Natural killer cell (primary cell): ENCODE data around the gene TRAF3IP1. TPM values are rescaled to one million over a fixed set of nuclear protein-coding genes. Genes with fewer than 3 reads are reported as not detected.

Source experiments
- ATAC-seq, 3 donors: fragments of 150-1000 bp in 2 of 3; fragments of 200-7000 bp in 1 of 3; cut with Tn5 transposase; 1 replicate in 1 of 3; 2 replicates in 2 of 3; pipeline ENCODE4 v1.10.0; 2021; ENCODE audit warnings: mild to moderate bottlenecking in 2 of 3, moderate library complexity in 2 of 3
- DNase-seq, 2 donors: peaks; one replicate each; pipeline versions ENCODE4 v3.0.0 to v3.0.0-alpha.2; 2013 to 2021; ENCODE audit warnings: mixed read lengths in 1 of 2
- H3K27ac ChIP-seq: one replicate; pipeline ENCODE4 v1.5.1; 2013; ENCODE audit warnings: mild to moderate bottlenecking, low read length
- H3K27me3 ChIP-seq: one replicate; pipeline ENCODE4 v1.6.1; 2013; ENCODE audit warnings: low read length; ENCODE audit not compliant: control insufficient read depth, insufficient read depth
- H3K36me3 ChIP-seq: one replicate; pipeline ENCODE4 v1.6.1; 2013; ENCODE audit warnings: low read length; ENCODE audit not compliant: control insufficient read depth, insufficient read depth
- H3K4me1 ChIP-seq: one replicate; pipeline ENCODE4 v1.6.1; 2013; ENCODE audit warnings: low read length; ENCODE audit not compliant: control insufficient read depth, insufficient read depth
- H3K4me3 ChIP-seq: one replicate; pipeline ENCODE4 v1.5.1; 2013; ENCODE audit warnings: low read length
- H3K9me3 ChIP-seq: one replicate; pipeline ENCODE4 v1.6.1; 2013; ENCODE audit warnings: low read length; ENCODE audit not compliant: control insufficient read depth, insufficient read depth
- H3K27ac Mint-ChIP-seq, 2 donors: one replicate each; pipeline ENCODE4 v1.8.0; 2022; ENCODE audit warnings: mild to moderate bottlenecking in 2 of 2, mixed read lengths in 2 of 2, moderate library complexity in 1 of 2
- H3K27me3 Mint-ChIP-seq, 2 donors: one replicate each; pipeline ENCODE4 v1.8.0; 2022; ENCODE audit warnings: low read depth in 2 of 2, mixed read lengths in 2 of 2
- H3K36me3 Mint-ChIP-seq: one replicate; pipeline ENCODE4 v1.8.0; 2022; ENCODE audit warnings: mixed read lengths
- H3K4me1 Mint-ChIP-seq, 2 donors: one replicate each; pipeline ENCODE4 v1.8.0; 2022; ENCODE audit warnings: mixed read lengths in 2 of 2
- H3K4me3 Mint-ChIP-seq: one replicate; pipeline ENCODE4 v1.8.0; 2022; ENCODE audit warnings: mild to moderate bottlenecking, moderate library complexity, mixed read lengths
- H3K9me3 Mint-ChIP-seq, 2 donors: one replicate each; pipeline ENCODE4 v1.8.0; 2022; ENCODE audit warnings: mixed read lengths in 2 of 2
- CTCF ChIP-seq: fragments of 200-600 bp; IDR thresholded peaks from one replicate; pipeline ENCODE4 v1.8.0; 2022; ENCODE audit warnings: antibody characterized with exemption
- WGBS: methylation state at CpG from one replicate; pipeline ENCODE4 v1.1.7; 2013; ENCODE audit warnings: missing lambda C conversion rate; ENCODE audit not compliant: insufficient coverage; 5-methylcytosine and 5-hydroxymethylcytosine counted together
- intact Hi-C: fragments of 100-400 bp; cut with micrococcal nuclease; formaldehyde crosslinking; loops from one replicate; pipeline ENCODE4 v1.14.2; 2022
- total RNA-seq, 4 donors: library from RNA; stranded (reverse); fragments of 120-200 nt in 1 of 4; gene quantifications; one replicate each; pipeline versions ENCODE4 v1.2.3 to v1.2.4, GENCODE V29; 2013 to 2022

Gene TRAF3IP1
- total RNA-seq, 3 donors from 2014 or later (not counting 1 experiment from before 2014, with no cell fraction given): 9.7 to 11.9 (median 11.3) TPM

- no peak for TF ChIP-seq CTCF
- WGBS: 96% methylated on average over 5 of the region's 6 CpGs
- ATAC-seq: no peak
These were observed 78.3 kb downstream of the TRAF3IP1 start for GRCh38 chr2:238398577-238398976.

GRCh38 chr2:238399094-238399493 lies 78.8 kb downstream of the TRAF3IP1 start:
- H3K27me3 ChIP-seq: no peaks in the 10 kb centered on the region
- H3K4me3 ChIP-seq: no peak overlapping the region
- Mint-ChIP-seq H3K9me3 (no peaks in the 10 kb centered on the region), H3K4me1 (no peaks in the 10 kb centered on the region), H3K36me3 (no peaks in the 10 kb centered on the region), H3K27me3 (no peaks in the 10 kb centered on the region), H3K4me3 (no peak overlapping the region), H3K27ac (no peak overlapping the region)
- intact Hi-C loops: no loop called here
- WGBS: 86% methylated on average over 2 of the region's 2 CpGs
- H3K4me1 ChIP-seq: no peaks in the 10 kb centered on the region
- H3K27ac ChIP-seq: no peak overlapping the region
- DNase-seq: no peak
- H3K36me3 ChIP-seq: no peaks in the 10 kb centered on the region
- no peak for ATAC-seq
- no peaks in the 10 kb centered on the region for H3K9me3 ChIP-seq
- no peak for TF ChIP-seq CTCF

More at GRCh38 chr2:238398577-238398976, 78.3 kb downstream of the TRAF3IP1 start:
- Mint-ChIP-seq H3K9me3 (no peaks in the 10 kb centered on the region), H3K4me3 (no peak overlapping the region), H3K27me3 (no peaks in the 10 kb centered on the region), H3K4me1 (no peaks in the 10 kb centered on the region), H3K36me3 (no peaks in the 10 kb centered on the region), H3K27ac (no peak overlapping the region)
- Histone ChIP-seq H3K4me3 (no peak overlapping the region), H3K27me3 (no peaks in the 10 kb centered on the region), H3K9me3 (no peaks in the 10 kb centered on the region), H3K27ac (no peak overlapping the region), H3K4me1 (no peaks in the 10 kb centered on the region), H3K36me3 (no peaks in the 10 kb centered on the region)
- DNase-seq: no peak
- intact Hi-C loops: no loop called here

GRCh38 chr2:238401551-238401950 lies 81.2 kb downstream of the TRAF3IP1 start:
- H3K4me3 ChIP-seq: no peak overlapping the region
- intact Hi-C loops: no loop called here
- Mint-ChIP-seq H3K27me3 (no peaks in the 10 kb centered on the region), H3K4me1 (peaks cover 13 to 22% of the 10 kb centered on the region in 2 donors), H3K27ac (no peak overlapping the region), H3K4me3 (no peak overlapping the region), H3K9me3 (no peaks in the 10 kb centered on the region), H3K36me3 (no peaks in the 10 kb centered on the region)
- H3K27me3 ChIP-seq: no peaks in the 10 kb centered on the region
- WGBS: 93% methylated on average over 8 of the region's 8 CpGs
- DNase-seq (no peak), ATAC-seq (no peak)
- no peaks in the 10 kb centered on the region for H3K36me3 ChIP-seq
- peaks cover 22% of the 10 kb centered on the region for H3K4me1 ChIP-seq
- H3K27ac ChIP-seq: no peak overlapping the region
- TF ChIP-seq CTCF: no peak
- H3K9me3 ChIP-seq: no peaks in the 10 kb centered on the region

GRCh38 chr2:238403632-238404405 lies 83.5 kb downstream of the TRAF3IP1 start:
- Mint-ChIP-seq H3K9me3 (no peaks in the 10 kb centered on the region), H3K4me1 (peaks cover 13 to 31% of the 10 kb centered on the region in 2 donors), H3K36me3 (no peaks in the 10 kb centered on the region), H3K4me3 (no peak overlapping the region), H3K27ac (peak overlapping the region; percentile 96 to 98), H3K27me3 (no peaks in the 10 kb centered on the region)
- Histone ChIP-seq H3K27ac (no peak overlapping the region), H3K36me3 (no peaks in the 10 kb centered on the region), H3K4me1 (peaks cover 29% of the 10 kb centered on the region), H3K4me3 (no peak overlapping the region), H3K27me3 (no peaks in the 10 kb centered on the region), H3K9me3 (no peaks in the 10 kb centered on the region)
- TF ChIP-seq CTCF: no peak
- WGBS: 97% methylated on average over 21 of the region's 21 CpGs
- intact Hi-C loops: loop anchor here (2.0 kb wide), 1 partner anchor 33 kb away; no protein-coding TSS in a partner anchor
- ATAC-seq (no peak), DNase-seq (no peak)
